Measurements from ENCODE around the gene NUP93.

- TF ChIP-seq CTCF (conservative IDR thresholded peaks at IDR 0.05) (no peak), EZH2 (IDR thresholded peaks at IDR 0.05; ENCODE audit: low read depth) (no peak)
Measured at GRCh38 chr16:56879276-56879675, 149.3 kb downstream of the NUP93 start.
